Measurements from ENCODE around the gene CENPL.

The CENPL gene

DNA sequence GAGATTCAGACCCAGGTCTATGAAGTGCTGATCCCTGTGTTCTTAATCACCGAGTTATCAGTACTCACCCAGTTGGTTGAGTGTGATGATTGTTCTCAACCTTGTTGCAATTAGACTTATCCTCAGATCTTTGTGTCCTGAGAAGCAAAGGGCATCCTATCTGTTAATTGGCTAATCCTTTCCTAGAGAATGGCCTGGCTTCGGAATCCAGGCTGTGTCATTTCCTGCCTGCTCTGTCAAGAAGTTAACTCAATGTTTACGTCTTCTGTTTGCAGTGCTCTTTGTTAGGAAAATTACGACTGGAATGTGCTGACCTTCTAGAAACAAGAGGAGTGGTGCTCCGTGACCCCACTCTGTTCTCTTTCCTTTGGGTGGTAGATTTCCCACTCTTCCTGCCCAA, 28.4 kb upstream of the CENPL start:
- Histone ChIP-seq H3K4me3 (ENCODE audit: low read depth, low read length) (no peak overlapping the region), H3K27ac (ENCODE audit: extremely low read depth, low read depth, low read length) (no peak overlapping the region), H3K36me3 (ENCODE audit: control insufficient read depth in 2 of 2, insufficient read depth in 1 of 2, low read length in 2 of 2) (peaks cover 32 to 82% of the 10 kb centered on the region in 2 experiments), H3K4me1 (ENCODE audit: control insufficient read depth, insufficient read depth, low read length) (no peaks in the 10 kb centered on the region), H3K9me3 (ENCODE audit: control insufficient read depth, insufficient read depth, low read depth, low read length) (no peaks in the 10 kb centered on the region)
- CTCF ChIA-PET, result interaction anchor here (0.6 kb wide), 1 partner anchor 364 kb away, joined by 3 read pairs; no protein-coding TSS in a partner anchor
- POLR2A ChIA-PET, result interaction anchor here (0.9 to 2.7 kb wide), 3 partner anchors 9 to 29 kb away, joined by 3 to 11 read pairs (median 8); partner anchors contain the start of genes CENPL and DARS2
- TF ChIP-seq GLI4 (tag by site-specific recombination; IDR thresholded peaks at IDR 0.05), result no peak
- TF ChIP-seq ZNF670 (tag by site-specific recombination; IDR thresholded peaks at IDR 0.05; ENCODE audit: low read depth), result no peak
- no peak for TF ChIP-seq ZNF112 (tag by site-specific recombination; IDR thresholded peaks at IDR 0.05)
- no peak for TF ChIP-seq ZNF223 (tag by site-specific recombination; IDR thresholded peaks at IDR 0.05)
- no peak for TF ChIP-seq ZSCAN16 (tag by site-specific recombination; IDR thresholded peaks at IDR 0.05)
- no peak for TF ChIP-seq ZNF37A (tag by site-specific recombination; IDR thresholded peaks at IDR 0.05)
- no peak for TF ChIP-seq ZBTB21 (tag by site-specific recombination; IDR thresholded peaks at IDR 0.05)
- TF ChIP-seq, protein P1, sequence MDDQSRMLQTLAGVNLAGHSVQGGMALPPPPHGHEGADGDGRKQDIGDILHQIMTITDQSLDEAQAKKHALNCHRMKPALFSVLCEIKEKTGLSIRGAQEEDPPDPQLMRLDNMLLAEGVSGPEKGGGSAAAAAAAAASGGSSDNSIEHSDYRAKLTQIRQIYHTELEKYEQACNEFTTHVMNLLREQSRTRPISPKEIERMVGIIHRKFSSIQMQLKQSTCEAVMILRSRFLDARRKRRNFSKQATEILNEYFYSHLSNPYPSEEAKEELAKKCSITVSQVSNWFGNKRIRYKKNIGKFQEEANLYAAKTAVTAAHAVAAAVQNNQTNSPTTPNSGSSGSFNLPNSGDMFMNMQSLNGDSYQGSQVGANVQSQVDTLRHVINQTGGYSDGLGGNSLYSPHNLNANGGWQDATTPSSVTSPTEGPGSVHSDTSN (CRISPR knock-in tag; IDR thresholded peaks at IDR 0.05), result no peak
- no peak for TF ChIP-seq PRDM1 (tag by site-specific recombination; IDR thresholded peaks at IDR 0.05)
- TF ChIP-seq ZNF239 (tag by site-specific recombination; IDR thresholded peaks at IDR 0.05), result no peak
- no peak for TF ChIP-seq ZNF221 (tag by site-specific recombination; IDR thresholded peaks at IDR 0.05; ENCODE audit: borderline replicate concordance)
- no peak for TF ChIP-seq ZNF48 (tag by site-specific recombination; IDR thresholded peaks at IDR 0.05)
- TF ChIP-seq ZNF24 (tag by site-specific recombination; IDR thresholded peaks at IDR 0.05), result no peak
- TF ChIP-seq ZNF621 (tag by site-specific recombination; IDR thresholded peaks at IDR 0.05), result no peak
- no peak for TF ChIP-seq REPIN1 (tag by site-specific recombination; IDR thresholded peaks at IDR 0.05; ENCODE audit: low read depth)
- TF ChIP-seq, protein P2, sequence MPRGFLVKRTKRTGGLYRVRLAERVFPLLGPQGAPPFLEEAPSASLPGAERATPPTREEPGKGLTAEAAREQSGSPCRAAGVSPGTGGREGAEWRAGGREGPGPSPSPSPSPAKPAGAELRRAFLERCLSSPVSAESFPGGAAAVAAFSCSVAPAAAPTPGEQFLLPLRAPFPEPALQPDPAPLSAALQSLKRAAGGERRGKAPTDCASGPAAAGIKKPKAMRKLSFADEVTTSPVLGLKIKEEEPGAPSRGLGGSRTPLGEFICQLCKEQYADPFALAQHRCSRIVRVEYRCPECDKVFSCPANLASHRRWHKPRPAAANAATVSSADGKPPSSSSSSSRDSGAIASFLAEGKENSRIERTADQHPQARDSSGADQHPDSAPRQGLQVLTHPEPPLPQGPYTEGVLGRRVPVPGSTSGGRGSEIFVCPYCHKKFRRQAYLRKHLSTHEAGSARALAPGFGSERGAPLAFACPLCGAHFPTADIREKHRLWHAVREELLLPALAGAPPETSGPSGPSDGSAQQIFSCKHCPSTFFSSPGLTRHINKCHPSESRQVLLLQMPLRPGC (tag by site-specific recombination; IDR thresholded peaks at IDR 0.05), result no peak

DNA sequence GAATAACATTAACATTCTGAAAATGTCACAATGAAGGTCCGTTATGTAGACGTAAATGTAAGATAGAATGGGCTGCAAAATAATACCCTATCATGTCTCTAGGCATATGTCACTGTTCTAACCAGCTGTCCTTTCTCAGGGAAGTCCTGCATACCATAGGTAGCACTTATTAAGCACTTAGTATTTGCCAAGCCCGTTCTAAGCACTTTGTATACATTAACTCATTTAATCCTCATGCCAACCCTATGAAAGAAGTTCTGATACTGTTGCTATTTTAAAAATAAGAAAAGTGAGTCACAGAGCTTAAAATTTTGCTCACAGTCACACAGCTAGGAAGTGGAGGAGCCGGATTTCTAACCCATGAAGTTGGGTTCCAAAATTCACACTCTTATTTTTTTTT, 27.4 kb upstream of the CENPL start:
- no peak overlapping the region for H3K27ac ChIP-seq (ENCODE audit: extremely low read depth, low read depth, low read length)
- ChIA-PET CTCF (interaction anchor here (0.5 to 1.1 kb wide), 4 partner anchors 11 to 1108 kb away, joined by 3 to 5 read pairs (median 3); no protein-coding TSS in a partner anchor), POLR2A (interaction anchor here (1.5 to 2.7 kb wide), 3 partner anchors 10 to 28 kb away, joined by 7 to 11 read pairs (median 8); partner anchors contain the start of genes CENPL, DARS2 and ZBTB37)
- no peak overlapping the region for H3K4me3 ChIP-seq (ENCODE audit: low read depth, low read length)
- no peaks in the 10 kb centered on the region for H3K4me1 ChIP-seq (ENCODE audit: control insufficient read depth, insufficient read depth, low read length)
- TF ChIP-seq ZNF658 (tag by site-specific recombination; IDR thresholded peaks at IDR 0.05) (no peak), ZNF324 (tag by site-specific recombination; IDR thresholded peaks at IDR 0.05) (no peak), ZNF37A (tag by site-specific recombination; IDR thresholded peaks at IDR 0.05) (no peak), KLF16 (tag by site-specific recombination; IDR thresholded peaks at IDR 0.05) (no peak), RBAK (tag by site-specific recombination; IDR thresholded peaks at IDR 0.05) (no peak)
- TF ChIP-seq, protein P3, sequence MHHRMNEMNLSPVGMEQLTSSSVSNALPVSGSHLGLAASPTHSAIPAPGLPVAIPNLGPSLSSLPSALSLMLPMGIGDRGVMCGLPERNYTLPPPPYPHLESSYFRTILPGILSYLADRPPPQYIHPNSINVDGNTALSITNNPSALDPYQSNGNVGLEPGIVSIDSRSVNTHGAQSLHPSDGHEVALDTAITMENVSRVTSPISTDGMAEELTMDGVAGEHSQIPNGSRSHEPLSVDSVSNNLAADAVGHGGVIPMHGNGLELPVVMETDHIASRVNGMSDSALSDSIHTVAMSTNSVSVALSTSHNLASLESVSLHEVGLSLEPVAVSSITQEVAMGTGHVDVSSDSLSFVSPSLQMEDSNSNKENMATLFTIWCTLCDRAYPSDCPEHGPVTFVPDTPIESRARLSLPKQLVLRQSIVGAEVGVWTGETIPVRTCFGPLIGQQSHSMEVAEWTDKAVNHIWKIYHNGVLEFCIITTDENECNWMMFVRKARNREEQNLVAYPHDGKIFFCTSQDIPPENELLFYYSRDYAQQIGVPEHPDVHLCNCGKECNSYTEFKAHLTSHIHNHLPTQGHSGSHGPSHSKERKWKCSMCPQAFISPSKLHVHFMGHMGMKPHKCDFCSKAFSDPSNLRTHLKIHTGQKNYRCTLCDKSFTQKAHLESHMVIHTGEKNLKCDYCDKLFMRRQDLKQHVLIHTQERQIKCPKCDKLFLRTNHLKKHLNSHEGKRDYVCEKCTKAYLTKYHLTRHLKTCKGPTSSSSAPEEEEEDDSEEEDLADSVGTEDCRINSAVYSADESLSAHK (tag by site-specific recombination; IDR thresholded peaks at IDR 0.05), result no peak
- TF ChIP-seq, protein P4, sequence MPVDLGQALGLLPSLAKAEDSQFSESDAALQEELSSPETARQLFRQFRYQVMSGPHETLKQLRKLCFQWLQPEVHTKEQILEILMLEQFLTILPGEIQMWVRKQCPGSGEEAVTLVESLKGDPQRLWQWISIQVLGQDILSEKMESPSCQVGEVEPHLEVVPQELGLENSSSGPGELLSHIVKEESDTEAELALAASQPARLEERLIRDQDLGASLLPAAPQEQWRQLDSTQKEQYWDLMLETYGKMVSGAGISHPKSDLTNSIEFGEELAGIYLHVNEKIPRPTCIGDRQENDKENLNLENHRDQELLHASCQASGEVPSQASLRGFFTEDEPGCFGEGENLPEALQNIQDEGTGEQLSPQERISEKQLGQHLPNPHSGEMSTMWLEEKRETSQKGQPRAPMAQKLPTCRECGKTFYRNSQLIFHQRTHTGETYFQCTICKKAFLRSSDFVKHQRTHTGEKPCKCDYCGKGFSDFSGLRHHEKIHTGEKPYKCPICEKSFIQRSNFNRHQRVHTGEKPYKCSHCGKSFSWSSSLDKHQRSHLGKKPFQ (tag by site-specific recombination; IDR thresholded peaks at IDR 0.05), result no peak
- H3K9me3 ChIP-seq (ENCODE audit: control insufficient read depth, insufficient read depth, low read depth, low read length), result no peaks in the 10 kb centered on the region
- peaks cover 29 to 73% of the 10 kb centered on the region in 2 experiments for H3K36me3 ChIP-seq (ENCODE audit: control insufficient read depth in 2 of 2, insufficient read depth in 1 of 2, low read length in 2 of 2)

All from HEK293 (cell line).